Fibroblast of villous mesenchyme (primary cell): ENCODE data around the gene DNAH12. TPM values are rescaled to one million over a fixed set of nuclear protein-coding genes. Genes with fewer than 3 reads are reported as not detected.
"Not testable (repeated sequence)": the region's sequence is repeated elsewhere in the genome, so short reads cannot be mapped to it uniquely, and the experiment has no call there.

Source experiments
- DNase-seq: peaks from one replicate; pipeline ENCODE4 v3.0.0-alpha.2; 2010; ENCODE audit warnings: low read depth
- H3K4me3 ChIP-seq: 2 replicates; pipeline ENCODE4 v1.5.1; 2011; ENCODE audit warnings: low read depth, mild to moderate bottlenecking, low read length
- total RNA-seq: library from RNA; depleted of rRNA; stranded (reverse); fragments of >200 nt; gene quantifications from 2 replicates; pipeline ENCODE4 v1.2.3, GENCODE V29; 2012
- TF ChIP-seq, protein P1 (sequence below): IDR thresholded peaks from 2 replicates; pipeline ENCODE4 v1.5.1; 2012; ENCODE audit warnings: low read depth, mild to moderate bottlenecking, low read length; ENCODE audit not compliant: insufficient read depth

Gene DNAH12
- total RNA-seq, 1 donor: under 0.01 TPM

DNA sequence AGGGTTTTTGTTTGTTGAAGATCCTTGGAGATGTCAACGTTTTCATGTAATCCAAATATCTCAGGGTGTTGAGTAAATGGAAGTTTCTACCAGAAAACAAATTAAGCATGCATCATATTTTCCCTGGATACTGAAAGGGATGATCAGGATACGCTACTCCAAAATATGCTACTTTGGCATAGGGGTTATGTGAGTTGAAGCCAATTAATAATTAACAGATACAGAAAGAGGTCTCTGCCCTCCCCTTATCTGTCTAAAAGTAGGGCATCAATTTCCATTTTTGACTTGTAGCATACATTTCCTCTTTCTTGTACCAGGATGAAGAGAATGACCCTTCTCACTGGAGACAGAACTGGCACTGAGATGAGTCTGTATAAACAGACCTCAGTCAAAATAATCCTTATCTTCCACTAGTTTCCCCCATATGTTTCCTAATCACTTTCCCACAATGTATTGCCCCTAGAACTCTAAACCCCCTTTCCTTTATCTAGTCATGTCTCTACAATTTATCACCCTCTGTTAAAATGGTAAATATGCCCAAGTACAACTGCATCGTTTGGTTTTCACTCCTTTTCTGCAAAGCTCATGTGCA lies 234.3 kb downstream of the DNAH12 start:
- DNase-seq: no peak
- TF ChIP-seq, protein P1, sequence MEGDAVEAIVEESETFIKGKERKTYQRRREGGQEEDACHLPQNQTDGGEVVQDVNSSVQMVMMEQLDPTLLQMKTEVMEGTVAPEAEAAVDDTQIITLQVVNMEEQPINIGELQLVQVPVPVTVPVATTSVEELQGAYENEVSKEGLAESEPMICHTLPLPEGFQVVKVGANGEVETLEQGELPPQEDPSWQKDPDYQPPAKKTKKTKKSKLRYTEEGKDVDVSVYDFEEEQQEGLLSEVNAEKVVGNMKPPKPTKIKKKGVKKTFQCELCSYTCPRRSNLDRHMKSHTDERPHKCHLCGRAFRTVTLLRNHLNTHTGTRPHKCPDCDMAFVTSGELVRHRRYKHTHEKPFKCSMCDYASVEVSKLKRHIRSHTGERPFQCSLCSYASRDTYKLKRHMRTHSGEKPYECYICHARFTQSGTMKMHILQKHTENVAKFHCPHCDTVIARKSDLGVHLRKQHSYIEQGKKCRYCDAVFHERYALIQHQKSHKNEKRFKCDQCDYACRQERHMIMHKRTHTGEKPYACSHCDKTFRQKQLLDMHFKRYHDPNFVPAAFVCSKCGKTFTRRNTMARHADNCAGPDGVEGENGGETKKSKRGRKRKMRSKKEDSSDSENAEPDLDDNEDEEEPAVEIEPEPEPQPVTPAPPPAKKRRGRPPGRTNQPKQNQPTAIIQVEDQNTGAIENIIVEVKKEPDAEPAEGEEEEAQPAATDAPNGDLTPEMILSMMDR: no peak
- no peak overlapping the region for H3K4me3 ChIP-seq

- peak; percentile 11 for DNase-seq
Observed at GRCh38 chr3:57303520-57303919, 240.6 kb downstream of the DNAH12 start.

DNA sequence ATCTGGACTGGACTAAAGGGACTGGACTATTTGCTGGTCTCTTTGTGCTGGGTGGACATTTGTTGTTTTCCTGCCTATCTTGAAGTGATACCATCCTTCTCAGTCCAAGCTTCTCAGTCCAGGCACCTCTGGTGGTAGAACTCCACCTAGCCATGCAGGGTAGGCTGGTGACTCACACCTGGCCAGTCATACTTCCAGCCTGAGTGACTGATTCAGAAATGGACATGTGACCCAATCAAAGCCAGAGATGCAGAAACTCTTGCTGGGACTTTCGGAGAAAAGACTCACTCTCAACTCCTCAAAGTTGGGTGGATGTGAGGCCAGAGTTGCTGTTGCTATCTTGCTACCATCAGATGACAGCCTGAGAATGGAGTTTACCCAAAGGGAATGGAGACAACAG lies 246.1 kb downstream of the DNAH12 start:
- no peak overlapping the region for H3K4me3 ChIP-seq
- no peak for DNase-seq
- TF ChIP-seq, protein P1: no peak

More at GRCh38 chr3:57303520-57303919, 240.6 kb downstream of the DNAH12 start:
- not testable (repeated sequence) for H3K4me3 ChIP-seq

GRCh38 chr3:57292897-57293526 lies 251.1 kb downstream of the DNAH12 start:
- DNase-seq: no peak
- H3K4me3 ChIP-seq: no peak overlapping the region
- TF ChIP-seq, protein P1: no peak

DNA sequence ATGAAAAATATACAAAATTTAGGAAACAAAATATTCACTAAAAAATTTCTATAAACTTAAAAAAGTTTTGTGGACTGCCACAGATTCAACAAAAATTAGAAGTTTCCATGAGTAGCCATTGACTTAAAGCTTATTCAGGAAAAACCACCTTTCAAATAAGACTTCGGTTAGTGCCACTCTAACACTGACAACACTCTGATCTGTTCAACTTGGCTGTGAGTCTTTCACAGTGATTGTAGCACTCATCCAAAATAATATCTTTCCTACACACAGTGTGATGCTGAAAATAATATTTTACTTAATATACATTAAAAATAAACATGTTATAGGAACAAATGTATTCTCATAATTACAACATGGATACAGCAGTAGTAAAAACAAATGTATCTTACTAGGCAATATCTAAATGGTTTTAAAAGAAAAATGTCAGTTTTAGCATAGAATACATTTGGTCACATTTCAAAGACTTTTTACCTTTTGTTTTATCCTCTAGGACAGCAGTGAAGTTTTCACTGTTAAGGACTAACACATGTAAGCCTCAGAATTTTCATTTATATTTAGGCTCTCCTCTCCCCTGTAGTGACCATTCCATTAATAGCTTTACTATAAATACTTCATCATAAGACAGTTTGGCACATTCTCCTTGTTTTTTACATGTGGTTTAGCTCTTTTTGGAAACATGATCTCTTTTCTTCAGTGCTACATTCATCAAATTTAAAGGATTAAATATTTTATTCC lies 251.8 kb downstream of the DNAH12 start, which contains the start of gene ASB14:
TSS of gene ASB14 (minus strand) at position 527 of the 738 bp plus-strand sequence. CDS start 652 bp downstream, outside the sequence.
- no peak within 1 kb of the TSS for H3K4me3 ChIP-seq
- TF ChIP-seq, protein P1: no peak
- no peak for DNase-seq

GRCh38 chr3:57288403-57288802 lies 255.7 kb downstream of the DNAH12 start:
- no peak for DNase-seq
- H3K4me3 ChIP-seq: no peak overlapping the region
- TF ChIP-seq, protein P1: no peak

- TF ChIP-seq, protein P1: no peak
- DNase-seq: no peak
- H3K4me3 ChIP-seq: no peak overlapping the region
Observed at GRCh38 chr3:57287205-57287604, 256.9 kb downstream of the DNAH12 start.
